G401 (cell line): ENCODE results near the gene ANO8. TPM values are rescaled to one million over a fixed set of nuclear protein-coding genes. Genes with fewer than 3 reads are reported as not detected.
A peak's percentile ranks its signal among the peaks of the same experiment; 100 is the strongest.

ENCODE experiments used
- DNase-seq: peaks from one replicate; pipeline ENCODE4 v3.0.0-alpha.2; 2015; ENCODE audit warnings: low spot score
- in situ Hi-C: cut with HindIII; loops from 2 replicates; pipeline ENCODE4 v1.10.0; 2016; ENCODE audit warnings: low sequenced_read_pairs, mixed read lengths
- total RNA-seq: library from RNA; depleted of rRNA; stranded (reverse); fragments of >200 nt; shearing (Covaris generic); gene quantifications from 2 replicates; pipeline ENCODE4 v1.2.3, GENCODE V29; 2014

ANO8 gene
- total RNA-seq, 1 experiment from 2014 or later = 3.1 TPM

DNA sequence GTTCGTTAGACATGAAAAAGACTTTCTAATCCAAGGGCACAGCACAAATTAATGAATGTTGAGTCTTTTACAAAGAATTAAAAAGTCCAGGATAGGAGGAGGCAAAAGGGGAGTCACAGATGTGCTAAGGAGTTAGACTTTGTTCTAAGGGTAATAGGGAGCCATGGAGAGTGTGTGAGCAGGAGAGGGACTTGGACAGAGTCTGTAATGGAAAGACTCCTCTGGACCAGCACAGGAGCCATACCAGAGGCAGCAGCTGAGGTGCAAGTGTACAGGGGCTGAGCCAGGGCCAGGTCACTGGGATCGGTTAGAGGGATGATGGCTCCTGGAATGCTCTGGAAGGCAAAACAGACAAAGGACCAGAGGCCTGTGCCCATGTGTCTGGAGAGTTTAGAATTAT, 13.2 kb upstream of the ANO8 start:
- in situ Hi-C loops = no loop called here

DNA sequence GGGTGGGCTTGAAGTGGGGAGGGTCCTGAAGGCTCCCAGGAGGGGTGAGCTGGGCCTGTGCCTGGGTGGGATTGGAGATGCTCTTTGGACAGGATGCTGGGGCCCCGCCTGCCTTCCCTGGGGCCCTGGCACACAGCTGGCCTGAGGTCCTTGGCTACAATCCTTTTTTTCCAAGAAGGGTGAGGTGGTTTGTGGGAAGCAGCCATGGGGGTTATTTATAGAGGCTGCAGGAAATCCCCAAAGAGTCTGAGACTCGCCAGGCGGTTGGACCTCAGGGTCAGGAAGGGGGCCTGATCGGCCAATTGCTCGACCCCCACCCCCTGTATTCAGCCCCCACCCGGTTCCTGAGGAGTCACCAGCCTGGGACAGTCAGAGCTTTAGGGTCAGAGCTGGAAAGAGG, 12.7 kb upstream of the ANO8 start:
- DNase-seq = no peak
- in situ Hi-C loops = no loop called here

More for the DNA sequence above, 13.2 kb upstream of the ANO8 start:
- no peak for DNase-seq

DNA sequence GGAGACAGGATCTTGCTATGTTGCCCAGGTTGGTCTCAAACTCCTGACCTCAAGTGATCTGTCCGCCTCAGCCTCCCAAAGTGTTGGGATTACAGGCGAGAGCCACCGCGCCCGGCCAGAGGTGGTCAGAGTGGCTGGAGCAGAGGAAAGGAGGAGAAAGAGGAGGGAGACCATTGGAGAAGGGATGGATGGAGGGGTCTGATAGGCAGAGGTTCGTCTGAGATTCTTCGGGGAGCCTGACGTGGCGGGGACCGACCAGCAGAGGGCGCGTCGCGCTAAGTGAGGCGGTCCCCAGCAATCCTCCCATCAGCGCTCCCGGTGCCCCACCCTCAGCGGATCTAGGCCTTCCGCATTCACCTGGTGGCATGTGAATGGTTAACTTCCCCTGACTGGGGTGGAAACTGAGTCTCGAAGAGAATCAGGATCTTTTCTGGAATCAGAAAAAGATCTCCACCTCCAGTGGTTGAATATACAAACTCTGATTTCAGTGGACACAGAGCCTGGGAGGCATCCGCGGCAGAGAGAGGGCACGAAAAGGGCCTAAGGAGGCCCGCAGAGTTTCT, 11.5 kb upstream of the ANO8 start:
- in situ Hi-C loops = no loop called here
- DNase-seq = peak; percentile 69

DNA sequence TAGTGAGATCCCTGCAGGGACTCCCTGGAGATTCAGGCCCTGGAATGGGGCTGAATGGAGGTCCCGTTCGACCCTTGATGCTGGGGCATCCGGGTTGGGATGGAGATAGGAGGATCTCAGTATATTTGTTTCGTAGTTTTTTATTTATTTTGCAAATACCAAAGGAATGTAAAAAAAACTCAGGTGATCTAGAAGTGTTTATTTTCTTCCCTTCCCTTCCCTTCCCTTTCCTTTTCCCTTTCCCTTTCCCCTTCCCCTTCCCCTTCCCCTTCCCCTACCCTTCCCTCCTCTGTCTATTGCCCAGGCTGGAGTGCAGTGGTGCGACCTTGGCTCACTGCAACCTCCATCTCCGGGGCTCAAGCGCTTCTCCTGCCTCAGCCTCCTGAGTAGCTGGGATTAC, 7.2 kb upstream of the ANO8 start:
- DNase-seq = no peak
- in situ Hi-C loops = no loop called here

DNA sequence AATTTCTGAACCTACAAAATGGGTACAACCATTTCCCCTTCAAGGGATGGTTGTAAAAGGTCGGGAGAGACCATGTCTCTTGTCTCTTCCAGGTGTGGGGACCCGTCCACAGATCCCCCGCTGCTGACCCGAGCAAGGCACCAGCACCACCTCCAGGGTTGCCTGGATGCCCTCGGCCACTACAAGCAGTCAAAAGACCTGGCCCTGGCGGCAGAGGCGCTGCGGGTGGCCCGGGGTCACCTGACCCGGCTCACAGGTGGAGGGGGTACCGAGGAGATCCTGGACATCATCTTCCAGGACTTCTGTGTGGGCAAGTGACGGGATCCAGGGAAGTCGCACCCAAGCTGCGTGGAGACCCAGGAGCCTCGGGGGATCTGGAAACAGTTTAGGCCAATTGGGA, 6.7 kb upstream of the ANO8 start:
- in situ Hi-C loops = no loop called here
- no peak for DNase-seq

DNA sequence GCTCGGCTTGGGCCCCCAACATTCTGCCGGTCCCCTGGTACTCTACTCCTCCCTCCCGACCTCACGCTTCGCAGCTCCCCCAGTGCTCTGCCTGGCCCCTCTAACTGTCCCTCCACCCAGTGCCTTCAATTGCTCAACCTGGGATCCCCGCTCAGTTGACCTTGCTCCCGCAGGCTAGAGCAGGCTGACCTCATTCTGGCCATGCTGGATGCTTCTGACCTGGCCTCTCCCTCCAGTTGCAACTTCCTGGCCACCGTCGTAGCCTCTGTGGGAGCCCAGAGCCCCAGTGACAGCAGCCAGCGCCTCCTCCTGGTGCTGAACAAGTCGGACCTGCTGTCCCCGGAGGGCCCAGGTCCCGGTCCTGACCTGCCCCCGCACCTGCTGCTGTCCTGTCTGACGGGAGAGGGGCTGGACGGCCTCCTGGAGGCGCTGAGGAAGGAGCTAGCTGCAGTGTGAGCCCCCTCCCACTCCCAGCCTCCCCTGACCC, 6.3 kb upstream of the ANO8 start:
- no peak for DNase-seq
- in situ Hi-C loops = no loop called here

DNA sequence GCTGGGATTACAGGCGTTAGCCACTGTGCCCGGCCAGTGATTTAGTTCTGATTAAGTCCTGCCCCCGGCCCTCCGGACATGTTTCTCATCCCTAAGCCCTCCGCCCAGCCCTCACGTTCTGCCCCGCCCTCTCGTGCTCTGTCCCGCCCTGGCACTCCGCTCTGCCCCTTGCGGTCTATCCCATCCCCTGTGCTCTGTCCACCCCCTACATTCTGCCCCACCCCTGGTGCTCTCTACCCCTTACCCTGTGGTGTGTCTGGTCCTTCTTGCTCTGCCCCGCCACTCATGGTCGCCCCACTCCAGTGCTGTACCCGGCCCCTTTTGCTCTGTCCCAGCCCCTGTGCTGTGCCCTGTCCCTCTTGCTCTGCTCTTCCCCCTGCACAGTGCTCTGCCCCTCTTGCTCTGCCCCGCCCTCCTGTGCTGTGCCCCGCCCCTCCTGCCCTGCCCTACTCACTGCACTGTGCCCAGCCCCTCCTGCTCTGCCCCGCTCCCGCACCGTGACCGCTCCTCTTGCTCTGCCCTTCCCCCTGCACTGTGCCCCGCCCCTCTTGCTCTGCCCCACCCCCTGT, 5.7 kb upstream of the ANO8 start:
- peak; percentile 28 for DNase-seq
- in situ Hi-C loops = no loop called here

DNA sequence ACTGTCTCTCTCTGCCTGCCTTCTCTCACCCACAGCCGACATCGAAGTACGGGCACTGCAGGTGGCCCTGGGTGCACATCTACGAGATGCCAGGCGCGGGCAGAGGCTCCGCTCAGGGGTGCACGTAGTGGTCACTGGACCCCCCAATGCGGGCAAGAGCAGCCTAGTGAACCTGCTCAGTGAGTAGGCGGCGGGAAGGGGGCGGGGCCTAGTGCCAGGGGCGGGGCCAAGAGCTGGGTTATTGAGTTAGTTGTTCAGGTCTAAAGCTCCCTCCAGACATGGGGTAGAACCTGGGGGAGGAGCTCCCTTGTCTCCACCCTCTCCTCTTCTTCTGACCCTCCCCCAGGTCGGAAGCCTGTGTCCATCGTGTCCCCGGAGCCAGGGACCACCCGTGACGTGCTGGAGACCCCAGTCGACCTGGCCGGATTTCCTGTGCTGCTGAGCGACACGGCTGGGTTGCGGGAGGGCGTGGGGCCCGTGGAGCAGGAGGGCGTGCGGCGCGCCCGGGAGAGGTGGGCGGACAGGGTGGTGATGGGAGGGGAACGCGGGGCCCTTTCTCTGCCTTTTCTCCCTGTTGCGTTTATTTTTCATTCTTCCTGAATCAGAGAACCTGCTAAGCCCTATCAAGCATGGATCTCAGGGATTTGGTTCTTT, 4.6 kb upstream of the ANO8 start:
- no peak for DNase-seq
- in situ Hi-C loops = no loop called here

DNA sequence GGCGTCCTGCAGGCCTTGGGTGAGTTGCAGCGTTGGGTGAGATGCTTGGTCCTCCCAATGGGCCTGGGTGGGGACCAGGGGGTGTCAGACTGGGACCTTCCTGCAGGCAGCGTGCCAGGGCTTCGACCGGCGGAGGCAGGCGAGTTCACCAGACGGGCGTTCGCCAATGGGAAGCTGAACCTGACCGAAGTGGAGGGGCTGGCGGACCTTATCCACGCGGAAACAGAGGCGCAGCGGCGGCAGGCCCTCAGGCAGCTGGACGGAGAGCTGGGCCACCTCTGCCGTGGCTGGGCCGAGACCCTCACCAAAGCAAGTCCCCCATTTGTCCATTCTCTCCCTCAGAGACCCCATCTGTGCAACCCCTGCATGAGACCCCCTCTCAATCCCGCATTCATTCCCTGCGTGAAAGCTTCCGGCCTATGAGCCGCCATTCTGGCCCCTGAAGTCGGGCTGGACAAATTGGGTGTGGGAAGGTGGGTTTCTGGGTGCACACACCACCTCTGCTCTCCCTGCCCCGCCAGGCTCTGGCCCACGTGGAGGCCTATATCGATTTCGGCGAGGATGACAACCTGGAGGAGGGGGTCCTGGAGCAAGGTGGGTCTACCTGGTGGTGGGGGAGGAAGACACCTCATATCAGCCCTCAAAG, 3.9 kb upstream of the ANO8 start:
- in situ Hi-C loops = no loop called here

DNA sequence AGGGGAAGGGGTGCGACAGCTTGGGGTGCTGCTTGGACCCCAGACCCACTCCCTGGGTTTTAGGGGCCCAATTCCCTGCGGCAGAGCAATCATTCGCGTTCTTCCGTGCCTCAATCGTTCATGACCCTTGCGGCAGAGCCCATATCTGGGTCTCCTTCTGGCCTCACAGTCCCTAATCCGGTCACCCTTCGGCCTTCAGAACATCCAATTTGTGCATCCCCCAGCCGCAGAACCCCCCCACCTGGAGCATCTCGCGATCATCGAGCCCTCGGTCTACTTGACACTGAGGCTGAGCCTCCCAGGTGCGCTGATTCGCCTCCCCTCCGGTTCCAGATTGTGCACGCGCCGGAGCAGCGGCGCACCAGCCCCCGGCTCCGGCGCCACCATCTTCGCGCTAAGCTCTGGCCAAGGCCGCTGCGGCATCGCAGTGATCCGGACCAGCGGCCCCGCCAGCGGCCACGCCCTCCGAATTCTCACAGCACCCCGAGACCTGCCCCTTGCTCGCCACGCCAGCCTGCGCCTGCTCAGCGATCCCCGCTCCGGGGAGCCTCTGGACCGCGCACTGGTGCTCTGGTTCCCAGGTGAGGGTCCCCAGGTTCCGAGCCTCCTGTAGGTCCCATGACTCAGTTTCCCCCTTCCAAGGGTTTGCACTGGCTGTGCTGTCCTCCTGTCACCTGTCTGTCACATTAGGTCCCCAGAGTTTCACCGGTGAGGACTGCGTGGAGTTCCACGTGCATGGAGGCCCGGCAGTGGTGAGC, 3.2 kb upstream of the ANO8 start:
- in situ Hi-C loops = no loop called here
- DNase-seq = no peak

More for the DNA sequence above, 3.9 kb upstream of the ANO8 start:
- no peak for DNase-seq

DNA sequence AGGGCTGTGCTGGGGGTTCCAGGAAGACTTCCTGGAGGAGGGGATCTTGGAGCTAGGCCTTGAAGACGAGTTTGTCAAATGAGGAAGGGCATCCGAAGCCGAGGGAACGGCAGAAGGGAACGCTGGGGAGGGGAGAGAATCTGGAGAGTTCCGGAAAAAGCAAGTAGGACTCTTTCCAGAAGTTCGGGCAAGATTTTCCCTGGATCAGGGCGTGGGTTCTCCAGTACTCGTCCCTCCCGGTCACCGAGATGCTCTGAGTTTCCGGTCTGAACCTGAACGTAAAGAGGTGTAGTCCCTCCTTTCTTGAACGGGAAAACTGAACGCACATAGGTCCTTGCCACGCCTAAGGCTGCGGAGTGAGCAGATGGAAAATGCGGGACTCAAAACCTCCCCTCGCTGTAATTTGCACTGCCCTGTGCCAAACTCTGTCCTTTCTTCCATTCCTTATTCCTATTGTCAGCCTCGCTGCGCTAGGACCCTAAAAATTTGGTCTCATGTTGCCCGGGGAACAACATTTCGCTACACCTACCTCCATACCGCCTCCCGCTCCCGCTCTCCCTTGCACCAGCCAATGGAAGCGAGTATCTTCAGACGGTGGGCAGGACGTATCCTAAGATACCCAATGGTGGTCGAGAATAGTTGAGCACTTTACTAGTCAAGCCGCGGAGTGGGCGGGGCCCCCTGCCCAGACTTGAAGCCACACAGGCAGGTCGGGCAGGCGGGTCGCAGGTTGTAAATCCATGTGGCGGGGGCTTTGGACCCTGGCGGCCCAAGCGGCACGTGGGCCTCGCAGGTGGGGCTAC, 2.4 kb upstream of the ANO8 start, which contains the start of gene GTPBP3:
GTPBP3 (plus strand) TSS at position 682 of the 803 bp plus-strand sequence; CDS start at position 741, 59 bp downstream.
- in situ Hi-C loops = no loop called here
- peak; percentile 100 for DNase-seq

DNA sequence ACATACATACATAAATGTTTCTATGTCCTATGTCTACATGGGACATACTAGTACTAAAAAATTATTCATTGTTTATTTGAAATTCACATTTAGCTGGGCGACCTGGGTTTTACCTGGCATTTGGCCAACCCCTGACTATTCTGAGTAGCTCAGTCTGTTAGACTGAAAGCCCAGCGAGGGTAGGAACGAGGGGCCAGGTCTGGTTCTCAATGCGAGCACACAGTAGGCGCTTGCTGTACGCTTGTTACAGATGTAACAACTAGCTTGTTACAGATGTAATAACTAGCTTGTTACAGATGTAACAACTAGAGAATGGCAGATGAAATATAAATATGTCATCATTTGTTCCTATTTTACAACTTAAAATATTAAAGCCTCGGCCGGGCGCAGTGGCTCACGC, 920 bp upstream of the ANO8 start:
- in situ Hi-C loops = no loop called here
- DNase-seq = no peak

DNA sequence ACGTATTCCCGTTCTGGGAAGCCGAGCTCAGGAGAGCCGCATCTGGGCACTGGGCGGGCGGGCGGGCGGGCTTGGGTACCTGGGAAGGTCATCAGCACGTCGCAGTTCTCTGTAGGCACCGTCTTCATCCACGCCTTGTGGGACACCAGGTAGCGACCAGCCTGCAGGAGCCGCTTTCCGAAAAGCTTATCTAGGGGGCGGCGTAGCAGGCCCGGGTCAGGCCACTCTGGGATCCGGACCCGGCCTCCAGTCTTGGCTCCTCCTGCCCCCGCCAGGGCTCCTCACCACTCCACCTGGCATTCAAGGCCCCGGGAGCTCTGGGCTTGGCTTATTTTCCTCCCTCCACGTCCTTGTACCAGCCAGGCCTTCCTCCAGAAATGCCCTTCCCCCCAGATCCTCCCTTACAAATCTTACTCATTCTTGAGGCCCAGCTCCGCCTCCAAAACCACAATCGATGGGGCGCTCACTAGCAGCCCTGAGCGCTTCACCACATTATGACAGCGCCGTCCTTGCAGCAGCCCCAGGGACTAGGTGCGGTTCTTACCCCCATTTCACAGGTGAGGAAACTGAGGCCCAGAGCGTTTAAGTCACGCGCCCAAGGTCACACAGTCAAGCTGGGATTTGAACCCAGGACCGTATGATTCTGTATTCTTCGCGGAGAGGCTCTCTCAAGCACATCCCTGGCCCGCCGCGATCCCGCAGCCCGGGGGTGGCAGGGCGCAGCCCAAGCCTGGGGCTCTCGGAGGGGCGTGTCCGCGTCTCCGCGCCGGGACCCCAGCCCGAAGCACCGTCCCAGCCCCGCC, 843 bp downstream of the ANO8 start:
- in situ Hi-C loops = no loop called here
- peak; percentile 42 for DNase-seq

DNA sequence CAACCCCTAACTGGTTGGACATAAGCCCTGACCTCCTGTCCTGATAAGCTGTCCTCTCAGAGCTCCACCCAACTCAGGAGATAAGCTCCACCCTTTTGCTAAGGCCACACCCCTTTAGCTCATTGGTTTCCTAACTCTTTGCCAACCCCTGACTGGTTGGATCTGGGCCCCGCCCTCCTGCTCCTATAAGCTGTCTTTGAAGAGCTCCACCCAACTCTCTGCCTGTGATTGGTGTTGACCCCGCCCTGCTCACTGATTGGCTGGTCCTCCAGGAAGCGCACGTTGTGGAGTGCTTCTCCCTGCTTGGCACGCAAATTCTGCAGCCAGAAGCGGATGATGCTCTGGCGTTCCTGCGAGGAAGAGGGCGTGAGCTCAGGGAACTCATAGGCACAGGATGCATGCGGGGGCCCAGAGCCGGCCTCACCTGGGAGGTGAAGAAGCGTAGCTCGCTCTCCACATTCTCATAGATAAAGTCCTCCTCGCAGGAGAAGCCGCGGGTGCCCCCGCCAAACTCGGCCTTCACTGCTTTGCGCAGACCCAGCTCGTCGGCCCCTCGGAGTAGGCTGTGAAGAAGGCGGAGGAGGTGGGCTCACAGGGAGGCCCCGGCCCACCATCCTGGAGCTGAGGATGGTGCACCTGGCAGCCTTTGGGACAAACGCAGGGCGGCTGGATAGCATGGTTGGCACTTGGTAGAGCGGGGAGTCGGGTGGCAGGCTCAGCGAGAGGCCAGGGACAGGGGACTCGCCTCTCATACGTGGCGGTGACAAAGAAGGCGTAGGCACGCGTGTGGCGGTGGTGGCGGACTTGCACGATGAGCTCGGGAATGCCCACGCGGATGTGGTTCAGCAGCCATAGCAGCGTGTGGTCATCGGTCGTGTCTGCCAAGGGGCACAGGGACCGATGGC, 1.7 kb downstream of the ANO8 start:
- in situ Hi-C loops = no loop called here
- peak; percentile 74 for DNase-seq

DNA sequence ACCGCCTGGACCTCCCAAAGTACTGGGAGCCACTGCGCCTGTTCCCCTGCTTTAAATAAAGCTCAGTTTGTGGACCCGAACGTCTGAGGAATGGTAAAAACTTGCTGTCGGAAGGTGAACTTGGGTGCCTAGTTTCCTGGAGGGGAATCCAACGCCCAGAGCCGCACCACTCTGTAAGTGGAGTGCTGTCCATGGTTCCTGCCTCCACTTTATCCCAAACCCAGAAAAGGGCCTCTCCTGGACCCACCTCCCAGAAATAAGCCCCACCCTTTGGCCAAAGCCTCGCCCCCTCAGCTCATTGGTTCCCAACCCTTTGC, 2.3 kb downstream of the ANO8 start:
- in situ Hi-C loops = no loop called here
- DNase-seq = no peak

DNA sequence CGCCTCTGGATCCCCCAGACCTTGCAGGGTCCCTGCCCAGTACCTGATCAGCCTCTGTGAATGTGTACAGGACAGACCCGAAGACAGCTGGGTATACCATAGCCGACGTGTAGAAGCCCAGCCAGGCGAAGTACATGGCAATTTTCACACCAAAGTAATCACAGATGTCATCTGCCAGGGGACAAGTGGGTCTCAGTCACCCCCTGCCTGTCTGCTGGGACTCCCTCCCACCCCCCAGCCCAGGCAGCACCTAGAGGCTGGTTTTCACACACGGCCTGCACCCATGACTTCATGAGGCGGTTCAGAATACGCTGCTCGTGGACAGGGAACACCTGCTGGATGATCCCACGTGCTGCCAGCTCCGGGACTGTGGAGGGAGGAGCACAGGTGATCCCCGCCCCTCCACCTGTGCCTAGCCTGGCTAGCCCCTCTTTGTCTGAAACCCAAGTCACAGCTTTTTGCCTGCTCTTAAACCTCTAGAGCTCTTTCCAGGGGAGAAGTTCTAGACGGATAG, 3.6 kb downstream of the ANO8 start:
- DNase-seq = no peak
- in situ Hi-C loops = no loop called here
